C4-2B (cell line): ENCODE results near the gene DRD4.

Experiments used
- ZFX ChIP-seq: fragments of 450-650 bp; IDR thresholded peaks from 2 replicates; pipeline ENCODE4 v1.6.1; 2017
- TF ChIP-seq, protein P1 (sequence below): fragments of 450-650 bp; conservative IDR thresholded peaks from 2 replicates; pipeline ENCODE4 v1.5.1; 2017; ENCODE audit warnings: mild to moderate bottlenecking

DNA sequence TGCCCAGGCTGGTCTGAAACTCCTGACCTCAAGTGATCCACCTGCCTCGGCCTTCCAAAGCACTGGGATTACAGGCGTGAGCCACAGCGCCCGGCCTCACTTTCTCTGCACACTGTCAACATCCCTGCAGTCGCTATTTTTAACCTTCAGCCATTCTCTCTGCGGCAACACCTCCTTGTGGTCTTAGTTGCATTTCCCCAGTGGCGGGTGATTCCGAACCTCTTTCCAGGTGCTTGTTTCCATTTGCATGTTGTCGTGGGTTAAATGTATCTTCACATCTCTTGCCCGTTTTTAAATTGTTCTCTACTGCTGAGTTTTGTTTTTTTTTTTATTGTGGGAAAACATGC lies 7.9 kb upstream of the DRD4 start:
- TF ChIP-seq, protein P1, sequence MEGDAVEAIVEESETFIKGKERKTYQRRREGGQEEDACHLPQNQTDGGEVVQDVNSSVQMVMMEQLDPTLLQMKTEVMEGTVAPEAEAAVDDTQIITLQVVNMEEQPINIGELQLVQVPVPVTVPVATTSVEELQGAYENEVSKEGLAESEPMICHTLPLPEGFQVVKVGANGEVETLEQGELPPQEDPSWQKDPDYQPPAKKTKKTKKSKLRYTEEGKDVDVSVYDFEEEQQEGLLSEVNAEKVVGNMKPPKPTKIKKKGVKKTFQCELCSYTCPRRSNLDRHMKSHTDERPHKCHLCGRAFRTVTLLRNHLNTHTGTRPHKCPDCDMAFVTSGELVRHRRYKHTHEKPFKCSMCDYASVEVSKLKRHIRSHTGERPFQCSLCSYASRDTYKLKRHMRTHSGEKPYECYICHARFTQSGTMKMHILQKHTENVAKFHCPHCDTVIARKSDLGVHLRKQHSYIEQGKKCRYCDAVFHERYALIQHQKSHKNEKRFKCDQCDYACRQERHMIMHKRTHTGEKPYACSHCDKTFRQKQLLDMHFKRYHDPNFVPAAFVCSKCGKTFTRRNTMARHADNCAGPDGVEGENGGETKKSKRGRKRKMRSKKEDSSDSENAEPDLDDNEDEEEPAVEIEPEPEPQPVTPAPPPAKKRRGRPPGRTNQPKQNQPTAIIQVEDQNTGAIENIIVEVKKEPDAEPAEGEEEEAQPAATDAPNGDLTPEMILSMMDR, result no peak
- no peak for TF ChIP-seq ZFX
